GM19438 (cell line): ENCODE results near the gene CIDEA.

Source experiments
- ATAC-seq: cut with Tn5 transposase; IDR thresholded peaks from one replicate; pipeline ENCODE4 v1.9.1; 2021; ENCODE audit warnings: low read depth; ENCODE audit not compliant: unreplicated experiment

Gene CIDEA

GRCh38 chr18:12271376-12272235, 17.4 kb downstream of the CIDEA start:
- ATAC-seq, result peak; percentile 90

GRCh38 chr18:12274793-12275192, 20.6 kb downstream of the CIDEA start:
- no peak for ATAC-seq

GRCh38 chr18:12276736-12277554, 22.8 kb downstream of the CIDEA start:
- no peak for ATAC-seq

- no peak for ATAC-seq
Observed at GRCh38 chr18:12278215-12278671, 24.1 kb downstream of the CIDEA start.

GRCh38 chr18:12278741-12279682, 24.9 kb downstream of the CIDEA start:
- no peak for ATAC-seq

GRCh38 chr18:12279781-12280531, 25.8 kb downstream of the CIDEA start:
- ATAC-seq, result no peak

GRCh38 chr18:12281861-12282260, 27.7 kb downstream of the CIDEA start:
- no peak for ATAC-seq

- no peak for ATAC-seq
Observed at GRCh38 chr18:12282442-12283039, 28.4 kb downstream of the CIDEA start.

GRCh38 chr18:12283256-12283655, 29.1 kb downstream of the CIDEA start:
- no peak for ATAC-seq

- ATAC-seq, result no peak
Observed at GRCh38 chr18:12283666-12284065, 29.5 kb downstream of the CIDEA start.

- ATAC-seq, result no peak
Observed at GRCh38 chr18:12287131-12287681, 33.0 kb downstream of the CIDEA start.

- ATAC-seq, result no peak
Observed at GRCh38 chr18:12287684-12288402, 33.7 kb downstream of the CIDEA start.

- no peak for ATAC-seq
Observed at GRCh38 chr18:12288403-12288755, 34.2 kb downstream of the CIDEA start.

- no peak for ATAC-seq
Observed at GRCh38 chr18:12290086-12290485, 35.9 kb downstream of the CIDEA start.

GRCh38 chr18:12291161-12291560, 37.0 kb downstream of the CIDEA start:
- ATAC-seq, result no peak

GRCh38 chr18:12291690-12292089, 37.5 kb downstream of the CIDEA start:
- ATAC-seq, result no peak

- ATAC-seq, result no peak
Observed at GRCh38 chr18:12293831-12294230, 39.7 kb downstream of the CIDEA start.

GRCh38 chr18:12295389-12296086, 41.4 kb downstream of the CIDEA start:
- ATAC-seq, result no peak
